HG03095 (cell line): ENCODE measurements around the gene SLC5A11.
"Not testable (repeated sequence)": the region's sequence is repeated elsewhere in the genome, so short reads cannot be mapped to it uniquely, and the experiment has no call there.

ENCODE experiments used
- ATAC-seq: cut with Tn5 transposase; IDR thresholded peaks from one replicate; pipeline ENCODE4 v1.9.1; 2021; ENCODE audit warnings: moderate library complexity; ENCODE audit not compliant: unreplicated experiment

Gene SLC5A11

GRCh38 chr16:24856871-24857270, 11.1 kb downstream of the SLC5A11 start:
- not testable (repeated sequence) for ATAC-seq

- ATAC-seq, result no peak
Measured at GRCh38 chr16:24858219-24859041, 12.7 kb downstream of the SLC5A11 start.

- ATAC-seq, result no peak
Measured at GRCh38 chr16:24861461-24861860, 15.7 kb downstream of the SLC5A11 start.

- ATAC-seq, result no peak
Measured at GRCh38 chr16:24863582-24864437, 18.0 kb downstream of the SLC5A11 start.

- no peak for ATAC-seq
Measured at GRCh38 chr16:24869033-24869432, 23.3 kb downstream of the SLC5A11 start.

GRCh38 chr16:24871891-24872290, 26.1 kb downstream of the SLC5A11 start:
- ATAC-seq, result no peak

GRCh38 chr16:24873028-24873427, 27.3 kb downstream of the SLC5A11 start:
- no peak for ATAC-seq

- ATAC-seq, result no peak
Measured at GRCh38 chr16:24875466-24875865, 29.7 kb downstream of the SLC5A11 start.

- ATAC-seq, result no peak
Measured at GRCh38 chr16:24876231-24876630, 30.5 kb downstream of the SLC5A11 start.

- no peak for ATAC-seq
Measured at GRCh38 chr16:24879684-24880083, 33.9 kb downstream of the SLC5A11 start.

- ATAC-seq, result no peak
Measured at GRCh38 chr16:24883714-24884151, 38.0 kb downstream of the SLC5A11 start.

- no peak for ATAC-seq
Measured at GRCh38 chr16:24887472-24887871, 41.7 kb downstream of the SLC5A11 start.

- ATAC-seq, result no peak
Measured at GRCh38 chr16:24890746-24891145, 45.0 kb downstream of the SLC5A11 start.

- no peak for ATAC-seq
Measured at GRCh38 chr16:24896439-24896838, 50.7 kb downstream of the SLC5A11 start.

- not testable (repeated sequence) for ATAC-seq
Measured at GRCh38 chr16:24897522-24897921, 51.8 kb downstream of the SLC5A11 start.

- no peak for ATAC-seq
Measured at GRCh38 chr16:24900230-24900629, 54.5 kb downstream of the SLC5A11 start.

- no peak for ATAC-seq
Measured at GRCh38 chr16:24906199-24906808, 60.5 kb downstream of the SLC5A11 start.

- no peak for ATAC-seq
Measured at GRCh38 chr16:24906901-24907300, 61.1 kb downstream of the SLC5A11 start.

GRCh38 chr16:24908716-24909115, 63.0 kb downstream of the SLC5A11 start:
- ATAC-seq, result no peak

- ATAC-seq, result no peak
Measured at GRCh38 chr16:24909856-24910255, 64.1 kb downstream of the SLC5A11 start.

- ATAC-seq, result no peak
Measured at GRCh38 chr16:24915019-24915418, 69.3 kb downstream of the SLC5A11 start.
